Smooth muscle cell of the umbilical artery (primary cell): ENCODE data around the gene DHH. TPM values are rescaled to one million over a fixed set of nuclear protein-coding genes. Genes with fewer than 3 reads are reported as not detected.

ENCODE experiments used
- total RNA-seq: library from RNA; depleted of rRNA; stranded (reverse); fragments of >200 nt; gene quantifications from 2 replicates; pipeline ENCODE4 v1.2.3, GENCODE V29; 2014

Gene DHH
- 0.05 TPM in 1 of 2 replicates, not detected in the other for total RNA-seq

DNA sequence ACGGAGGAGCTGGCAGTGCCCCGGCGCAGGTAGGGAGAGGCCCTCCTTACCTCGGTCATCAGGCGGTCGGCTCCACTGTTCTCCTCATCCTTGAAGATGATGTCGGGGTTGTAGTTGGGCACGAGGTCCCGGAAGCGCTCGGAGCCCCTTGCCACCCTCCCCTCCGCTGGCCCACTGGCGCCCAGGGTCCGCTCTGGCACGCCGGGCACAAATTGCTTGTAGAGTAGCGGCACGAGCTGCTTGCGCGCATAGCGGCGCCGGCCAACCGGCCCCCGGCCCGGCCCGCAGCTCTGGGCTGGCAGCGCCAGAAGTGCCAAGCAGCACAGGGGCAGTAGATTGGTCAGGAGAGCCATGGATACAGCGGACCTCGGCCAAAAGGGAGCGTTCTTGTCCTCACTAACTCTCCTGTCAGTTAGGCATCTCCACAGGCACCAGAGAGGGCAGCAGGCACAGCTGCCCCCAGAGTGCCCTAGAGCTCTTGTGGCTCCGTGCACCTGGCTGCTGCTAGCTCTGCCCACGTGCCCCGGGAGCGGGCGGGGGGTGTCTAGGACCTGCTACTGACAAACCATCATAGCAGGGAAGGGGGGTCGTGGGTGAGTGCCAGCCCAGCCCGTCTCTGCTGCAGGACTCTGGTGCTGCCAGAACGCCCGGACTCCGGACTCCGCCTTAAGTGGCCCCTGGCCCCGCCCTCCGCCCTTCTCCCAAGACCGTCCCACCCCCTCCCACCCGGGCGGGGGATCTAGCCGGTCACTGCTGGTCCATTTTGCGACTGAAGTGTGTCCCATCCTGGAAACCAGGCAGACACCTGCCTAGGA lies at the start of gene DHH:
Gene DHH, minus strand, starts transcription at position 642 of the 815 bp plus-strand sequence. Its CDS starts 289 bp downstream, at position 353.

GRCh38 chr12:49131051-49131893 lies 36.7 kb upstream of the DHH start, which contains the start of gene TUBA1B:
Gene TUBA1B (minus strand): TSS chr12:49131395. CDS start chr12:49131300, 95 bp downstream.

DNA sequence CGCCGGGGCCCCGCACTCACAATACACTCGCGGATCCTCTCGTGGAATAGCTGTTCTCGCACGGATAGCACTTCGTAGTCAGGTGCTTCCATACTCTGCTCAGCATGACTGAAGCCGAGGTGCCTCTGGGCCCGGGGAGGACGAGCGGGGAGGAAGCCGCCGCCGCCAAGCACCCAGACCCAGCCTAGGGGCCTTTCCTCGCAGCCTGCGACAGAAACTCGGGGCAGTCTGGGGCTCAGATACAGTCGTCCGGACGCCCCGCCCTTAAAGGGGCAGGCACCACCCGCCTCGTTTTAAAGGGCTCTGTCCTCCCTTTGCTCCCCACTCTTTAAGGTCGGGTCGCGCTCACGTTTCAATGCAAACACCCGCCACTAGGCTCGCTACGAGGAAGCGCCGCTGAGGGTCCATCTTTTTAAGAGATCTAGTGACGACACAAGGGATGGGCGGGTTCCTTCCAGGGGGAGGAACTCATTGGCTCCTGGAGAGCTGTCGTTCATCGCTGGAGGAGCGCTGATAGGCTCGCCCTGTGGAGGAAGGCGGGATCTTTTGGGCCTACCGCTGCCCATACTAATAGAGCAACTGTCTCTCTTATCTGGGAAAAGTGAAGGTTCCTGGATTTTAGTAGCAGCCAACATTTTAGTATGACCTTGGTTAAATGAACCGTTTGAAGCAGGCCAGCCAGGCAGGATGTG lies 16.0 kb upstream of the DHH start, which contains the start of gene LMBR1L:
Gene LMBR1L, minus strand, starts transcription at position 384 of the 692 bp plus-strand sequence. Its CDS starts 292 bp downstream, at position 92.

DNA sequence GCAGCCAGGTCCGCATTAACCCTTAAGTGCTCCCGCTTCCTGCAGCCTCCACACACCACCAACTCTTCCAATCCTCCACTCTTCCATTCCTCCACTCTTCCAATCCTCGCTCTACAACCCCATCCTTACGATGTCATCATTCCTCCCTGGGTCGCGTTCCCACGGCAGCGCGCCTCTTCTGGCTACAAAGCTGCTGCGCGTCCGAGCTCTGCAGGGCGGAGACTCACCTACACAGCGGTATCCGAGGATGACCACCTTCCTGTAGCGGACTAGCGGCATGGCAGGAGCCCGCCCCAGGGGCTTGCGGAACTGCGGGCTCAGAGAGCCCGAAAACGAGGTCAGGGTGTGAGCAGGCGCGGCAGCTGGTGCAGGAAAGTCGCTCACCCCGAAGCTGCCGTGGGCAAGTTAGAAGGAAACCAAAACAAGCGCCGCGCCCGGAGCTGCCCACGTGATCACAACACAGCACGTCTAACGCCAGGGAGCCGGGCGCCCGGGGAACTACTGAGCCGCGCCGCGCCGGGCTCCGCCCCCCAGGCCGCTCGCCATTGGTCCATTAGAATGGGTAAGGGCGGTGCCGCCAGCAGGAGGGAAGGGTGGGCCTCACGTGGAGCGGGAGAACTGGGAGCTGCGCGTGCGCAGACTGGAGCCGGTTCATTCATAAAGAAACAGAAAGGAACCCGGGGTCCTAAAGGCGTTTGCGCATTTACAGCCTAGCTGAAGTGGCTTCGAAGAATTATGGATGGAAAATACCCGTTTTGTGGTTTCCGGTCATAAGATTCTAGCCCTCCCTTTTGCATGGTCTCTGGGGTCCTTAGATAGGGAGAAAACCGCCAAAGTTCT lies 24.9 kb downstream of the DHH start, which contains the start of gene RHEBL1:
Gene RHEBL1, minus strand, starts transcription at position 473 of the 840 bp plus-strand sequence. Its CDS starts 194 bp downstream, at position 279.

GRCh38 chr12:49060237-49061156 lies 34.1 kb downstream of the DHH start, which contains the start of gene KMT2D:
Gene KMT2D (minus strand): TSS chr12:49060794. CDS start chr12:49055324, 5,470 bp downstream.

Other genes with a start within 250 kb of the DHH start
- gene DDX23, start 242.6 kb downstream of the DHH start, total RNA-seq: 75.4 and 101 TPM in 2 replicates
- gene RND1, start 228.9 kb downstream of the DHH start, total RNA-seq: 0.09 and 0.59 TPM in 2 replicates
- gene FKBP11, start 169.3 kb downstream of the DHH start, total RNA-seq: 32.1 and 40.5 TPM in 2 replicates
- gene ARF3, start 137.3 kb downstream of the DHH start, total RNA-seq: 31.2 and 52.1 TPM in 2 replicates
- gene WNT10B, start 123.1 kb downstream of the DHH start, total RNA-seq: 0.28 TPM in 1 of 2 replicates, not detected in the other
- gene WNT1, start 116.5 kb downstream of the DHH start, total RNA-seq: not detected in 2 replicates
- under 0.01 and 0.18 TPM in 2 replicates for gene DDN, start 95.4 kb downstream of the DHH start, total RNA-seq
- gene PRKAG1, start 76.0 kb downstream of the DHH start, total RNA-seq: 59.7 and 62.7 TPM in 2 replicates
- gene KMT2D, start 34.0 kb downstream of the DHH start, total RNA-seq: 38.0 and 105 TPM in 2 replicates
- 0.30 and 0.55 TPM in 2 replicates for gene RHEBL1, start 24.8 kb downstream of the DHH start, total RNA-seq
- gene LMBR1L, start 16.0 kb upstream of the DHH start, total RNA-seq: 37.6 and 56.4 TPM in 2 replicates
- gene TUBA1B, start 36.6 kb upstream of the DHH start, total RNA-seq: 515 and 1,601 TPM in 2 replicates
- 341 and 811 TPM in 2 replicates for gene TUBA1A, start 94.3 kb upstream of the DHH start, total RNA-seq
- 159 and 508 TPM in 2 replicates for gene TUBA1C, start 170.3 kb upstream of the DHH start, total RNA-seq
- not detected in 2 replicates for gene PRPH, start 200.3 kb upstream of the DHH start, total RNA-seq
- gene TROAP, start 228.5 kb upstream of the DHH start, total RNA-seq: 0.89 and 5.0 TPM in 2 replicates
- 0.14 TPM in 1 of 2 replicates, not detected in the other for gene C1QL4, start 242.4 kb upstream of the DHH start, total RNA-seq